Spleen (tissue), 7 donors: ENCODE measurements around the gene ALAD.

Experiments used
- CTCF ChIP-seq, 11 experiments: fragments of 200-600 bp in 7 of 11; fragments of 450-650 bp in 4 of 11; sonication (generic) in 4 of 11; IDR thresholded peaks in 8 of 11; conservative IDR thresholded peaks in 3 of 11; 1 replicate in 7 of 11; 2 replicates in 4 of 11; pipeline versions ENCODE4 v1.4.0 to v1.8.0; 2016 to 2021; ENCODE audit warnings: antibody characterized with exemption in 11 of 11, inconsistent platforms in 4 of 11, mild to moderate bottlenecking in 1 of 11
- POLR2A ChIP-seq, 3 donors: fragments of 450-650 bp; IDR thresholded peaks; one replicate each; pipeline ENCODE4 v1.5.1; 2017; ENCODE audit warnings: antibody characterized with exemption in 3 of 3, mild to moderate bottlenecking in 1 of 3
- POLR2AphosphoS5 ChIP-seq, 3 donors: sonication (generic); formaldehyde crosslinking; IDR thresholded peaks; one replicate each; pipeline ENCODE4 v1.5.1; 2017; ENCODE audit warnings: antibody characterized with exemption in 3 of 3
- donor health status: DM: no; HTN: no; CAD: no; lungs with moderate emphysema.
- donor health status: DM: no; HTN: no; CAD: no.
- donor health status: DM: no; HTN: no; CAD: no.

GRCh38 chr9:113341712-113342410, 59.2 kb downstream of the ALAD start:
- TF ChIP-seq POLR2A (IDR thresholded peaks at IDR 0.05) (no peak), CTCF (IDR thresholded peaks at IDR 0.05 in 8 of 11, conservative IDR thresholded peaks at IDR 0.05 in 3 of 11) (no peak), POLR2AphosphoS5 (IDR thresholded peaks at IDR 0.05) (no peak)
